ENCODE results near the gene IL17A. TPM values are rescaled to one million over a fixed set of nuclear protein-coding genes. Genes with fewer than 3 reads are reported as not detected.
"Not testable (repeated sequence)": the region's sequence is repeated elsewhere in the genome, so short reads cannot be mapped to it uniquely, and the experiment has no call there.

Gene IL17A
- total RNA-seq, 1 donor from 2014 or later = not detected

GRCh38 chr6:52190409-52190808, 4.2 kb downstream of the IL17A start:
- DNase-seq (no peak), ATAC-seq (no peak)
- H3K4me3 ChIP-seq = no peak overlapping the region
- no peaks in the 10 kb centered on the region for H3K4me1 ChIP-seq
- intact Hi-C loops (cut with DNase I) = no loop called here
- H3K27ac ChIP-seq = no peak overlapping the region
- peaks cover 6% of the 10 kb centered on the region for H3K27me3 ChIP-seq (ENCODE audit: low read depth)
- no peaks in the 10 kb centered on the region for H3K36me3 ChIP-seq
- no peak for TF ChIP-seq CTCF (IDR thresholded peaks at IDR 0.05)
- H3K9me3 ChIP-seq = no peaks in the 10 kb centered on the region

DNA sequence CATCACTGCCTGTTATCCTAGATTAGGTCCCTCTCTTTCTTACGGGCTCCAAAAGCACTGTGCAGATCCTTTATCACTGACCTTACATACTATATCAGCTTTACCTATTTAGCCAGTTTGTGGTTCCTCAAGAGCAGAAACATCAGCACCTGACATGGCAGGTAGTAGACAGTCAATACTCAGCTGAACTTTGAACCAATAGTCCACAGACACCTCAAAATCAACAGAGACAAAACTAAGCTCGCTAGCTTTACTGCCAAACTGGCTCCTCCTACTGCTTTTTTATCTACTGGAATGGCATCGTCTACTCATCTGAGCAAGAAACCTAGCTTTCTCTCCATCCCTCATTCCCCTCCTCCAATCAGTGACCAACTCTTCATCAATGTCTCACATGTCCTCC, 5.6 kb downstream of the IL17A start:
- DNase-seq (no peak), ATAC-seq (no peak)
- H3K4me3 ChIP-seq = no peak overlapping the region
- no peaks in the 10 kb centered on the region for H3K36me3 ChIP-seq
- no peak overlapping the region for H3K27ac ChIP-seq
- peaks cover 6% of the 10 kb centered on the region for H3K27me3 ChIP-seq (ENCODE audit: low read depth)
- no peaks in the 10 kb centered on the region for H3K4me1 ChIP-seq
- intact Hi-C loops (cut with DNase I) = no loop called here
- no peaks in the 10 kb centered on the region for H3K9me3 ChIP-seq
- TF ChIP-seq CTCF (IDR thresholded peaks at IDR 0.05) = no peak

DNA sequence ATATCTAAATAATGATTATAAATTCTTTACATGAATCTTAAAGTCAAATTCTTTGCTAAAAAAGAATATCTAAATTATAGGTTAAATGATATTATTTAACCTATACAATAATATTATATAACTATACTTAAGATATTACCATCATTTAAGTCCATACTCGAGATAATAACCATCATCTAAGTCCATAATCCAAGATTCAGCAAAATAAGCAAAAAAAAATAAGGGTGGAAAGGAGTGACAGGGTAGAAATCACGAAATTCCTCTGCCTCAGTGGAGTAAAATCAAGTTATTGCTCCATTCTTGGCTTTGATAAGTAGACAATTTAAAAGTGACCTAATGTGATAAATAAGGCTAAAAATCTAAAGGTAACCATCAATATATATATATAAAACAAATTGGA, 9.7 kb downstream of the IL17A start:
- no peak for DNase-seq
- no peak overlapping the region for H3K4me3 ChIP-seq
- intact Hi-C loops (cut with DNase I) = no loop called here
- no peaks in the 10 kb centered on the region for H3K36me3 ChIP-seq
- no peaks in the 10 kb centered on the region for H3K4me1 ChIP-seq
- H3K27ac ChIP-seq = no peak overlapping the region
- no peaks in the 10 kb centered on the region for H3K27me3 ChIP-seq (ENCODE audit: low read depth)
- no peak for ATAC-seq
- no peaks in the 10 kb centered on the region for H3K9me3 ChIP-seq
- TF ChIP-seq CTCF (IDR thresholded peaks at IDR 0.05) = no peak

GRCh38 chr6:52200088-52200487, 13.9 kb downstream of the IL17A start:
- H3K36me3 ChIP-seq; intact Hi-C loops (cut with DNase I); H3K27ac ChIP-seq; H3K4me3 ChIP-seq; H3K4me1 ChIP-seq; H3K9me3 ChIP-seq; DNase-seq; ATAC-seq; H3K27me3 ChIP-seq (ENCODE audit: low read depth): not testable (repeated sequence)

GRCh38 chr6:52201046-52201445, 14.9 kb downstream of the IL17A start:
- ATAC-seq (no peak), DNase-seq (no peak)
- TF ChIP-seq CTCF (IDR thresholded peaks at IDR 0.05) = no peak
- Histone ChIP-seq H3K9me3 (no peaks in the 10 kb centered on the region), H3K4me1 (no peaks in the 10 kb centered on the region), H3K27me3 (ENCODE audit: low read depth) (no peaks in the 10 kb centered on the region), H3K4me3 (no peak overlapping the region), H3K36me3 (no peaks in the 10 kb centered on the region), H3K27ac (no peak overlapping the region)
- intact Hi-C loops (cut with DNase I) = no loop called here

- DNase-seq (no peak), ATAC-seq (no peak)
- no peak for TF ChIP-seq CTCF (IDR thresholded peaks at IDR 0.05)
- Histone ChIP-seq H3K36me3 (no peaks in the 10 kb centered on the region), H3K4me3 (no peak overlapping the region), H3K9me3 (no peaks in the 10 kb centered on the region), H3K27me3 (ENCODE audit: low read depth) (no peaks in the 10 kb centered on the region), H3K27ac (no peak overlapping the region), H3K4me1 (no peaks in the 10 kb centered on the region)
- intact Hi-C loops (cut with DNase I) = no loop called here
Observed at GRCh38 chr6:52201493-52201892, 15.3 kb downstream of the IL17A start.

Measured in lower lobe of right lung (tissue), 2 donors.